IPS DF 6.9 (cell line): ENCODE data around the gene TSSK1B.

ENCODE experiments used
- DNase-seq: peaks from one replicate; pipeline ENCODE4 v3.0.0-alpha.2; 2013; ENCODE audit warnings: low read depth, low spot score
- H3K27ac ChIP-seq: one replicate; pipeline ENCODE4 v1.5.1; 2013; ENCODE audit warnings: low read length, control low read depth
- H3K27me3 ChIP-seq: 2 replicates; pipeline ENCODE4 v1.6.1; 2013; ENCODE audit warnings: mild to moderate bottlenecking, low read length; ENCODE audit not compliant: control insufficient read depth, insufficient read depth
- H3K36me3 ChIP-seq: 2 replicates; pipeline ENCODE4 v1.6.1; 2013; ENCODE audit warnings: low read length; ENCODE audit not compliant: control insufficient read depth, insufficient read depth
- H3K4me1 ChIP-seq: 2 replicates; pipeline ENCODE4 v1.6.1; 2013; ENCODE audit warnings: low read length; ENCODE audit not compliant: control insufficient read depth, insufficient read depth
- H3K4me3 ChIP-seq: 2 replicates; pipeline ENCODE4 v1.5.1; 2013; ENCODE audit warnings: mild to moderate bottlenecking, low read length
- H3K9me3 ChIP-seq: 2 replicates; pipeline ENCODE4 v1.6.1; 2013; ENCODE audit warnings: low read length, inconsistent platforms; ENCODE audit not compliant: control insufficient read depth, insufficient read depth
- WGBS: extraction: QIAGEN DNeasy Blood & Tissue Kit; methylation state at CpG from one replicate; pipeline ENCODE4 v1.1.7; 2013; ENCODE audit warnings: mixed read lengths, missing lambda C conversion rate; ENCODE audit not compliant: insufficient read length, insufficient coverage; 5-methylcytosine and 5-hydroxymethylcytosine counted together

The TSSK1B gene

DNA sequence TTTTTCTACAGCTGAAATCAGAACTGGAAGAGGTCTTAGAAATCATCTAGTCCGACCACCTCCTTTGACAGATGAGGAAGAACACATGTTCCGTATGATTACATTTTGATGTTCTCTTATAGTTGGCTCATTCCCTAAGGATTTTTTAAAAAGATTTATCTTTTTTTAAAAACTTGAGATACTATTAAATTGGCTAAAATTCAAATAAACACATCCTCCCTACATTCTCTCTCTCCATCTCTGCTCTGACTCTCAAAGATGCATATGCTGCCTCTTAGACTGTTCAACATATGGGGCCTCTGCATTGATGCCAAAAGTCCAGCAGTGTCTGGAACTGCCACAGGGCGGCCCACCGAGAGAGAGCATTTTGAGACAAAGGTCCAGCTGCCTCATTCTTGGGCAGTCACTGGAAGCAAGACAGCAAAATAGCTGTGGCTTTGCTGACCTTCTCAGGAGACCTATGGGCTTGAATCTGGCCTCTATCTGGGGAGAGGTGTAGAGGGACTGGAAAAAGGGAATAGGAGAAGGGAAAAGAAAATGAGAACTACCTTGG is 12.8 kb upstream of the TSSK1B start:
- DNase-seq = no peak
- Histone ChIP-seq H3K36me3 (no peaks in the 10 kb centered on the region), H3K27ac (no peak overlapping the region), H3K4me1 (no peaks in the 10 kb centered on the region), H3K27me3 (no peaks in the 10 kb centered on the region), H3K9me3 (no peaks in the 10 kb centered on the region), H3K4me3 (no peak overlapping the region)
- no CpG with 5 or more reads among the region's 4 CpGs for WGBS

DNA sequence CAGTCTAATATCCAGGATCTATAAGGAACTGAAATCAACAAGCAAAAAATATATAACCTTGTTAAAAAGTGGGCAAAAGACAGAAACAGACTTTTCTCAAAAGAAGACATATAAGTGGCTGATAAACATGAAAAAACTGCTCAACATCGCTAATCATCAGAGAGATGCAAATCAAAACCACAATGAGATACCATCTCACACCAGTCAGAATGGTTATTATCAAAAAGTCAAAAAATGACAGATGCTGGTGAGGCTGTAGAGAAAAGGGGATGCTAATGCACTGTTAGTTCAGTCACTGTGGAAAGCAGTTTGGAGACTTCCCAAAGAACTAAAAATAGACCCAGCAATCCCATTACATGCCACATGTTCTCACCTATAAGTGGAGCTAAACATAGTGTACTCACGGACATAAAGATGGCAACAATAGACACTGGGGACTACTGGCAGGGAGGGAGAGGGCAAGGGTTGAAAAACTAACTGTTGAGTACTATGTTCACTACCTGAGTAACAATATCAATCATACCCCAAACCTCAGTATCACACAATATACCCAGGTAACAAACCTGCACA is 11.7 kb upstream of the TSSK1B start:
- WGBS = no CpG with 5 or more reads among the region's 2 CpGs
- no peak overlapping the region for H3K4me3 ChIP-seq
- H3K36me3 ChIP-seq = no peaks in the 10 kb centered on the region
- no peaks in the 10 kb centered on the region for H3K9me3 ChIP-seq
- H3K27me3 ChIP-seq = no peaks in the 10 kb centered on the region
- H3K4me1 ChIP-seq = no peaks in the 10 kb centered on the region
- DNase-seq = no peak
- no peak overlapping the region for H3K27ac ChIP-seq

DNA sequence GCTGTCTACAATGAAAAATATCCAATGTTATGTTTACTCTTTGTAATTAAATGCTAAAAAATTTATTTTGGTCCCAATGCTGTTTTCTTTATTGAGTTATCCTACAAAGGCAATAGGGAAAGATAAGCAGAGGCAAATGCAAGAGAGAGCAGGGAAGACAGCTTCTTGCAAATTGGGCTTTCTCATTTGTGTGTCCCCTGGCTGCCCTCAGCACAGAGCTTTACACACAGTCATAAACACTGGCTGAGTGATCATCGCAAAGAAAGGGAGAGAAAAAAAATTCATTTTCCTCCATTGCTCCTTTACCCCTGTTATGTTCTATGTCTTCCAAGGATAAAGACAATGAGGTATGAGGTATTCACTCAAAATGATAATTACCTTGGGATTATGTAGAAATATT is 2.3 kb upstream of the TSSK1B start:
- no peak for DNase-seq
- Histone ChIP-seq H3K27me3 (no peaks in the 10 kb centered on the region), H3K27ac (no peak overlapping the region), H3K4me1 (no peaks in the 10 kb centered on the region), H3K36me3 (no peaks in the 10 kb centered on the region), H3K4me3 (no peak overlapping the region), H3K9me3 (no peaks in the 10 kb centered on the region)
- WGBS = no CpG with 5 or more reads among the region's 1 CpG

DNA sequence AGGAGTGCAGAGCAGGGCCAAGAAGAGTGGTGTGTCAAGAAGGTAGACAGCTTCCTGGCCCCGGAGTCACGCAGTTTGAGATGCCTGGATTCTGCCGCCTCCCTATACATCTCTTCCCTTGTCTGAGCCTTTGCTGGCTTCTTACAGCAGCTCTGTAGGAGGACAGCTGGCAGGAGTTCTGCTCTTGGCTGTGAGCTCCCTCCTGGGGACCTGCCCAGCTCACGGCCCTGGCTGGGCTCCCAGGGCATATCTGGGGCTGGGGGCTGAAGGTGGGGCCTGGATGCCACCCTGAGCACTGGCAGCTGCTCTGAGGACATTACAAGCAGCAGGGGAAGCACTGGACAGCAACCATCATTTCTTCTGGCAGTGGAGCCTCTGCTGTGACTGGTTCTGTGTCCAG is 786 bp upstream of the TSSK1B start:
- Histone ChIP-seq H3K4me1 (no peaks in the 10 kb centered on the region), H3K27me3 (no peaks in the 10 kb centered on the region), H3K4me3 (no peak overlapping the region), H3K27ac (no peak overlapping the region), H3K36me3 (no peaks in the 10 kb centered on the region), H3K9me3 (no peaks in the 10 kb centered on the region)
- no CpG with 5 or more reads among the region's 4 CpGs for WGBS
- DNase-seq = no peak

DNA sequence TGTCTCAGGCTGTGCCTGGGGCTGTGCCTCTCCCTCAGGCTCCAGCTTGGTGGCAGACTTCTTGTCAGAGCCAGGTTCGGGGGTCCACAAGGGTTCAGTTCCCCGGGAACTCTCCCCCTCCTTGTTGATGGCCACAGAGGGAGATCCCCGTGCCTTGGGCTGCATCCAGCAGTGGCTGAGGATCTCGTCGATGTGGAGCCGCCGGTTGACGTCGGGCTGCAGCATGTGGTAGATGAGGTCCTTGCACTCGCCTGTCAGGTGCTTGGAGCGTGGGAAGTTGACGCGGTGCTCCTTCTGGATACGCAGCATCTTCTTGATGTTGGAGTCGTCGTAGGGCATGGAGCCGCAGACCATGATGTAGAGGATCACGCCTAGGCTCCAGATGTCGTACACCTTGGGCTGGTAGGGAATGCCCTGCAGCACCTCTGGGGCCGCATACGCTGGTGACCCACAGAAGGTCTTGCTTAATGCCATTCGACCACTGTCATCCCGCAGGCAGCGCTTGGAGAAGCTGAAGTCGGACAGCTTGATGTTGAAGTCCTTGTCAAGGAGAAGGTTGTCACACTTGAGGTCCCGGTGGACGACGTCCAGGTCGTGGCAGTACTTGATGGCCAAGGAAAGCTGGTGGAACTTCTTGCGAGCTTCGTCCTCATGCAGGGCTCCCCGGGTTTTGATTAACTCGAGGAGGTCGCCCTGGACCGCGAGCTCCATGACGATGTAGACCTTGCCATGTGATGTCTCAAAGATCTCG is 752 bp downstream of the TSSK1B start:
- DNase-seq = no peak
- Histone ChIP-seq H3K4me1 (no peaks in the 10 kb centered on the region), H3K27ac (no peak overlapping the region), H3K9me3 (no peaks in the 10 kb centered on the region), H3K4me3 (no peak overlapping the region), H3K36me3 (no peaks in the 10 kb centered on the region), H3K27me3 (no peaks in the 10 kb centered on the region)
- no CpG with 5 or more reads among the region's 38 CpGs for WGBS

DNA sequence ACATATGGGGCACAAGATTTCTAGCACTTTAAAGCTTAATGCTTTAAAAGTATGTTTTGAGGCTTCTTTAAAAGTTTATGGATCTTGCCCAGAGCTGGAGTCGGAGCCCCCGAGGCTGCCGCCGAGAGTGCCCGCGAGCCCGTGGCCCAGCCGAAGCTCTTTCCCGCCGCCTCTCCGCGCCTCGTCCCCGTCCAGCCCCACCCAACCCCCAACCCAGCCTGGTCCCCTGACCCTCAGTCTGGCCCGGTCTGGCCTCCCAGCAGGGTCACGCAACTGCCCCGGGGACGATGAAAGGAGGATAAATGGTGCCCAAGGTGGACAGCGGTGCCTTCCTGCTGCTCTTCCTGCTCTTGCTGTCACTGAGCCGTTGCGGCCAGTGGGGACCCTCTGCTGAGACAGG is 1.7 kb downstream of the TSSK1B start:
- no peaks in the 10 kb centered on the region for H3K4me1 ChIP-seq
- H3K36me3 ChIP-seq = no peaks in the 10 kb centered on the region
- H3K27me3 ChIP-seq = no peaks in the 10 kb centered on the region
- no CpG with 5 or more reads among the region's 21 CpGs for WGBS
- H3K9me3 ChIP-seq = no peaks in the 10 kb centered on the region
- H3K4me3 ChIP-seq = no peak overlapping the region
- no peak for DNase-seq
- no peak overlapping the region for H3K27ac ChIP-seq

DNA sequence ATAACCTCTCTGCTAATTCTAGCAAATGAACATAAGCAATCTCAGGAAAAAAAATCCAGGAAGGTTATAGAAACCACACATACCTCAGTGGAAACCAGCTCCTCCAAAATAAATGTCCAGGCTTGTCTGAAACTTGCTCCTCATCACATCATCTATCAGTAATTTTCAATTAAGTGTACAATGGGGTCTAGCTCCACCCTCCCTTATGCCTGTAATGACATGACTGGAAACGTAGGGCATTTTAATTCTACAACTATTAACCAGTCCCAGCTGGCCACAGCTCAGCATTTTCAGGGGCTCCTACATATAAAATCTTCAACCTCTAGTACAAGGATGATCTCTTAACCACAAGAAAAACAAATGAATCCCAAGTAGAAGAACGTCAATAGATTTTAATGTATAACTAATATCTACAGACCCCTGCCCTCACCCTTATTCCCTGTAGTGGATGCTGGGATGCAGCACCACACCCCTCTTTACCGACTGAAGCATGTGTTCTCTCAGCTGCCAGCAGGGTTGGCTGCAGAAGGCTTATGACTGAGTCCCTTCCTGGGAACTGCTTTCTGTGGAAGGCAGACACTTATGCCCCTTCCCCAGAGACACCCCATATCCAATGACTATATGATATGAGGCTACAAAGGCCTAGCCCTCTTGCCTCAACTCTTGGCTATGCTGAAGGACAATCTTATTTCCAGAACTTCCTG is 6.8 kb downstream of the TSSK1B start:
- Histone ChIP-seq H3K4me3 (no peak overlapping the region), H3K27ac (no peak overlapping the region), H3K4me1 (no peaks in the 10 kb centered on the region), H3K27me3 (no peaks in the 10 kb centered on the region), H3K36me3 (no peaks in the 10 kb centered on the region), H3K9me3 (no peaks in the 10 kb centered on the region)
- no CpG with 5 or more reads among the region's 3 CpGs for whole genome bisulfite sequencing
- DNase-seq = no peak

DNA sequence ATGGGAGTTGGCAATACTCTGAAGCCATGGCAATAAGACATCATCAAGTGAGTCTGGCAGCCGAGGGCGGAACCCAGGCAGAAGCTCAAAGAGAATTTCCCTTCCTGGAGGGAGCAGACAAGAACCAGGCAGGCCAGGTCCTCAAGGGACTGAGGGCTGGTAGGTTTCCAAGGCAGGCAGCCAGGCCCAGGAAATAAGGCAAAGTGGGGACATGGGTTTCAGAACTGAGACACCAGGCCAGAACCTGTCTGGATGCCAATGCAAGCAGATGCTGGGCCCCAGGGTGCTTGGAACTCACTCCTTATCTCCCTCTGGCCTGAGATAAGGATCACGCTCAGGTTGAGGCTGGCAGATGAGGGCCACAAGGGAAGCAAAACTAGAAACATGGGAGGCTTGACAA is 8.9 kb downstream of the TSSK1B start:
- Histone ChIP-seq H3K27me3 (no peaks in the 10 kb centered on the region), H3K9me3 (no peaks in the 10 kb centered on the region), H3K4me1 (no peaks in the 10 kb centered on the region), H3K36me3 (no peaks in the 10 kb centered on the region), H3K4me3 (no peak overlapping the region), H3K27ac (no peak overlapping the region)
- no CpG with 5 or more reads among the region's 3 CpGs for WGBS
- DNase-seq = no peak

DNA sequence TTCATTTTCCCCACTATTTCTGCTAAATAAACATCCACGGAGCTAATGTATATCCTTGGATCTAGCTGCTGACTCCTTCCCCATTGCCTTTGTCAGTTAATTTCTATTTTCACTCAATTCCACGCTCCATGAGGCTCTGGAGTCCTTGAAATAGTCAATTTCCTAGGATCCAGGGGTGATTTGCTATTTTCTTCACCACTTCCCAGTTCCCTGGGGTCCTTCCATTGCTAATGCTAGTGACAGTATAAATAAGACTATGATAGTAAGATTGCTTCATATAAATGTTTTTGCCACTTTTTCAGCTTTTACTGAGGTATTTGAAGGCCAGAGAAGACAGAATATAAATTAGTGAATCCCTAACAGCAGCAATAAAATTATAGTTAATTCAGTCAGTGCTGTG is 13.1 kb downstream of the TSSK1B start:
- no CpG with 5 or more reads among the region's 2 CpGs for WGBS
- DNase-seq = no peak
- H3K27ac ChIP-seq = no peak overlapping the region
- H3K4me3 ChIP-seq = no peak overlapping the region
- H3K4me1 ChIP-seq = no peaks in the 10 kb centered on the region
- no peaks in the 10 kb centered on the region for H3K36me3 ChIP-seq
- H3K9me3 ChIP-seq = no peaks in the 10 kb centered on the region
- no peaks in the 10 kb centered on the region for H3K27me3 ChIP-seq

DNA sequence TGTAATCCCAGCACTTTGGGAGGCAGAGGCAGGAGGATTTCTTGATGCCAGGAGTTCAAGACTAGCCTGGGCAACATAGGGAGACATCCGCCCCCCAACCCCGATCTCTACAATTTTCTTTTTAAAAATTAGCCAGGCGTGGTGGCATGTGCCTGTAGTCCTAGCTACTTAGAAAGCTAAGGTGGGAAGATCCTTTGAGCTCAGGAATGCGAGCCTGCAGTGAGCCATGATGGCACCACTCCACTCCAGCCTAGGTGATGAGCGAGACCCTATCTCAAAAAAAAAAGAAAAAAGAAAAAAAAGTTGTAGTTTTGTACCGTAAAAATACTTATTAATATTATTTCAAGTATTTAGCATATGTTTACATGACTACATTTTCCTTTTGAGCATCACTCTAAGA is 29.3 kb downstream of the TSSK1B start:
- no peak overlapping the region for H3K27ac ChIP-seq
- no peaks in the 10 kb centered on the region for H3K27me3 ChIP-seq
- no peaks in the 10 kb centered on the region for H3K36me3 ChIP-seq
- DNase-seq = no peak
- WGBS = no CpG with 5 or more reads among the region's 6 CpGs
- no peaks in the 10 kb centered on the region for H3K4me1 ChIP-seq
- H3K9me3 ChIP-seq = no peaks in the 10 kb centered on the region
- no peak overlapping the region for H3K4me3 ChIP-seq
